ENCODE results near the gene MAP2K5. TPM values are rescaled to one million over a fixed set of nuclear protein-coding genes. Genes with fewer than 3 reads are reported as not detected.

The MAP2K5 gene
- total RNA-seq, 1 experiment from 2014 or later = 15.0 TPM

DNA sequence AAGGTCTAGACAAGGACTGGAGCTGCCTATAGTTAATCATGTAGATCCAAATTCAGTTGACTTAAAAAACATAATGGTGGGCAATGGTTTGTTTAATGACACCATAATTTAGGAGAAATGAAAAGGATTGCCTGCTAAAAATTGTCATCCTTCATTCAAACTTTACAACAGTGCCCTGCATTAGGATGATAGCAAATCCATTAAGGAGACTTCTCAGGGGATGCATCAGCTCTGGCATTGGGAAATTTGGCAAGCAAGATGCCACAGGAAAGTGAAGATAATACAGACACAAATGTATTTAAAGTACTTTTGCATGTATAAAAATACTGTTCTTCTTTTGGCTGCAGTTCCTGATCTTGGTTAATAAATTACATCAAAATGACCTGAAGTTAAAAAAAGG is 189.7 kb downstream of the MAP2K5 start:
- Histone ChIP-seq H4K8ac (replicated peaks; ENCODE audit: insufficient read length, low read depth, low read length) (no peak overlapping the region), H3K4me2 (ENCODE audit: insufficient read depth, insufficient read length, low read length) (no peak overlapping the region), H3K9me3 (ENCODE audit: control insufficient read depth, low read depth, low read length) (no peaks in the 10 kb centered on the region), H2BK120ac (ENCODE audit: low read depth, low read length, poor library complexity, severe bottlenecking) (no peak overlapping the region), H2BK20ac (ENCODE audit: low read depth, low read length, poor library complexity, severe bottlenecking) (no peak overlapping the region), H3K18ac (ENCODE audit: insufficient read length, low read depth, low read length) (no peak overlapping the region), H3K79me1 (ENCODE audit: insufficient read depth, low read depth, low read length, poor library complexity, severe bottlenecking) (no peaks in the 10 kb centered on the region), H3K4ac (ENCODE audit: low read depth, low read length) (no peak overlapping the region), H2BK12ac (ENCODE audit: insufficient read length, low read depth, low read length) (no peak overlapping the region), H3K4me1 (ENCODE audit: insufficient read depth, low read length) (no peaks in the 10 kb centered on the region), H2AFZ (ENCODE audit: low read length) (no peak overlapping the region), H2BK15ac (ENCODE audit: low read depth, low read length) (no peak overlapping the region), H4K20me1 (ENCODE audit: control insufficient read depth, insufficient read depth, insufficient read length) (no peaks in the 10 kb centered on the region), H4K91ac (ENCODE audit: insufficient read length, low read depth, low read length) (no peak overlapping the region), H2AK5ac (ENCODE audit: insufficient read length, low read length) (no peak overlapping the region), H3T11ph (ENCODE audit: low read length) (no peak overlapping the region), H3K23ac (ENCODE audit: insufficient read length, low read depth, low read length) (no peak overlapping the region), H3K23me2 (ENCODE audit: insufficient read length, low read depth, low read length, poor library complexity, severe bottlenecking) (no peaks in the 10 kb centered on the region), H3K9ac (ENCODE audit: extremely low read depth, insufficient read length, low read length) (no peak overlapping the region), H3K14ac (ENCODE audit: insufficient read depth, low read length) (no peak overlapping the region), H4K5ac (ENCODE audit: insufficient read length, low read depth, low read length) (no peak overlapping the region), H3K79me2 (ENCODE audit: insufficient read depth, low read length) (no peaks in the 10 kb centered on the region), H3K56ac (ENCODE audit: insufficient read length, low read depth, low read length) (no peak overlapping the region), H2BK5ac (ENCODE audit: insufficient read length, low read length) (no peak overlapping the region), H3K27ac (ENCODE audit: insufficient read length, low read depth, low read length) (no peak overlapping the region), H3K27me3 (ENCODE audit: insufficient read depth, low read length) (no peaks in the 10 kb centered on the region)
- Mint-ChIP-seq H3K27me3 (ENCODE audit: low read depth) (no peaks in the 10 kb centered on the region), H3K36me3 (ENCODE audit: insufficient read depth in 1 of 3, low read depth in 3 of 3) (no peaks in the 10 kb centered on the region), H3K9me3 (no peaks in the 10 kb centered on the region), H3K4me1 (peaks cover 31 to 41% of the 10 kb centered on the region in 2 experiments), H3K27ac (no peak overlapping the region), H3K4me3 (no peak overlapping the region)
- DNase-seq = no peak
- TF ChIP-seq, protein P1, sequence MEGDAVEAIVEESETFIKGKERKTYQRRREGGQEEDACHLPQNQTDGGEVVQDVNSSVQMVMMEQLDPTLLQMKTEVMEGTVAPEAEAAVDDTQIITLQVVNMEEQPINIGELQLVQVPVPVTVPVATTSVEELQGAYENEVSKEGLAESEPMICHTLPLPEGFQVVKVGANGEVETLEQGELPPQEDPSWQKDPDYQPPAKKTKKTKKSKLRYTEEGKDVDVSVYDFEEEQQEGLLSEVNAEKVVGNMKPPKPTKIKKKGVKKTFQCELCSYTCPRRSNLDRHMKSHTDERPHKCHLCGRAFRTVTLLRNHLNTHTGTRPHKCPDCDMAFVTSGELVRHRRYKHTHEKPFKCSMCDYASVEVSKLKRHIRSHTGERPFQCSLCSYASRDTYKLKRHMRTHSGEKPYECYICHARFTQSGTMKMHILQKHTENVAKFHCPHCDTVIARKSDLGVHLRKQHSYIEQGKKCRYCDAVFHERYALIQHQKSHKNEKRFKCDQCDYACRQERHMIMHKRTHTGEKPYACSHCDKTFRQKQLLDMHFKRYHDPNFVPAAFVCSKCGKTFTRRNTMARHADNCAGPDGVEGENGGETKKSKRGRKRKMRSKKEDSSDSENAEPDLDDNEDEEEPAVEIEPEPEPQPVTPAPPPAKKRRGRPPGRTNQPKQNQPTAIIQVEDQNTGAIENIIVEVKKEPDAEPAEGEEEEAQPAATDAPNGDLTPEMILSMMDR (conservative IDR thresholded peaks at IDR 0.05) = no peak
